OCI-LY3 (cell line): Measurements from ENCODE around the gene AKAP8L.

ENCODE experiments used
- CTCF ChIP-seq: fragments of 200-600, 300-600 bp; sonication (generic); IDR thresholded peaks from 2 replicates; pipeline ENCODE4 v1.5.1; 2014; ENCODE audit warnings: antibody characterized with exemption, low read length, low read depth
- EZH2phosphoT487 ChIP-seq: fragments of 200-600 bp; shearing (Covaris generic); IDR thresholded peaks from 2 replicates; pipeline ENCODE4 v1.6.1; 2018; ENCODE audit warnings: antibody characterized with exemption, mixed run types, low read depth

DNA sequence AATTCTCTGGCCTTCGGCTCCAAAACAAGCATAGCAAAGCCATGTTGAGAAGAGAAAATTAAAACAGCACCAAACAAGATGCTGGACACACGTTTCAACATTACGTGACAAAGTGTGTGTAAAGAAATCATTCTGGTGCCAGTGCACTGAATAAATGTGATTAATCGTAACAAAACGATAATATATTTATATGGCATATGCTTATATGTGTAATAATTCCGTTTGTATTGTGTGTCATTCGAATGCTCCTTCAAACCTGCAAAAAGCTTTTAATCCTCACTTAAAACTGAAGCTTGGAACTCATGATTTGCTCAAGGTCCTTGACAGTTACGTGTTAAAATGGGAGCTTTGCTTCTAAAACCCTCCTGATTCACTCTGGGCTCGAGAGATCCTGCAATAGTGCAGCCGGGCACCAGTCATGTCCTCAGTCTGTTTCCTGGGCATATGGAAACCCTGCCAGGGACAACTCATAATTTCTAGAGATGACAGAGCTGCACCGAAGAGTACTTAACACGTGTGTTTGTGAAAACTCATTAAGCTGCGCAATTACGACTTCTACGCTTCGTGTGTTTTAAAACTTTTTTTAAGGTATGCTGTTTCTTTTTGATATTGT lies 731 bp upstream of the AKAP8L start:
- TF ChIP-seq CTCF: no peak
- no peak for TF ChIP-seq EZH2phosphoT487
